ENCODE results near the gene TTC7B.

DNA sequence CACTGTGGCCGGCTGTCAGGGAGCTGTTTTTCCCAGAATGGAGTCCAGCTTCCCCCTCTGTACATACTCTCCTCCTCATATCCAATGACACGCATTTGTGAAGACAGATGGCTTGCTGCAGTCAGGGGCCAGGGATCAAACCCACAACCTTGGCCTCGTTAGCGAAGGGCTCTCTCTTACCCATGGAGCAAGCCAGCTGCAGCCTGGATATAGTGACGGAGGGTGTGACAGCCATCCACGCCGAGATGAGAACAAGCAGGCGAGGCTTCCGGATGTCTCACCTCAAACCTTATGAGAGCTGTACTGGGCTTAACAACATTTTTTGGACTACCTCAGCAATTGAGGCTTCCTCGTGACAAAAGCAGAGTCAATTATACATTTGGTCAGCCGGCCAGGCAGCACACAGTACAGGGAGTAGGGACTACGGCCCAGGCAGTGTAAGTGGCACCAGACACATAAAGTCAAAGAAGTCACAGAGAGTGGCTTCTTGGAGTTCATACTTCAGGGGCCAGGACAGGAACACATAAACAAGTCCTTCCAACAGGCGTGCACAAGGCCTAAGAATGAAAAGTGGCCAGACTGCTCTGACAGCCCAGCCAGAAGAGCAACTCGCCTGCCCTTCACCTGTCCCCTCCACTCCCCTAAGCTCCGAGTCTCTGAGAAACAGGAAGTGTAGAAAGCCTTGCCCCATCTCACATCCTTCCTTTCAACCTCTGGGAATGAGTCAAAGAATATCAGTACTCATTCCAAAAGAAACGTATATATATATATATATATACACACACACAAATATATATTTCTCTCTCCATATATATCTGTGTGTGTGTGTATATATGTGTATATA lies 115.1 kb downstream of the TTC7B start:
- no peak for TF ChIP-seq RAD21 (IDR thresholded peaks at IDR 0.05; ENCODE audit: low read depth)
- no peak for TF ChIP-seq YY1 (IDR thresholded peaks at IDR 0.05; ENCODE audit: low read depth)
- TF ChIP-seq FOXM1 (IDR thresholded peaks at IDR 0.05; ENCODE audit: borderline replicate concordance, low read depth), result no peak
- TF ChIP-seq, protein P1, sequence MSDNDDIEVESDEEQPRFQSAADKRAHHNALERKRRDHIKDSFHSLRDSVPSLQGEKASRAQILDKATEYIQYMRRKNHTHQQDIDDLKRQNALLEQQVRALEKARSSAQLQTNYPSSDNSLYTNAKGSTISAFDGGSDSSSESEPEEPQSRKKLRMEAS (IDR thresholded peaks at IDR 0.05), result no peak
- no peak for TF ChIP-seq TCF12 (IDR thresholded peaks at IDR 0.05; ENCODE audit: low read depth)
- TF ChIP-seq, protein P2, sequence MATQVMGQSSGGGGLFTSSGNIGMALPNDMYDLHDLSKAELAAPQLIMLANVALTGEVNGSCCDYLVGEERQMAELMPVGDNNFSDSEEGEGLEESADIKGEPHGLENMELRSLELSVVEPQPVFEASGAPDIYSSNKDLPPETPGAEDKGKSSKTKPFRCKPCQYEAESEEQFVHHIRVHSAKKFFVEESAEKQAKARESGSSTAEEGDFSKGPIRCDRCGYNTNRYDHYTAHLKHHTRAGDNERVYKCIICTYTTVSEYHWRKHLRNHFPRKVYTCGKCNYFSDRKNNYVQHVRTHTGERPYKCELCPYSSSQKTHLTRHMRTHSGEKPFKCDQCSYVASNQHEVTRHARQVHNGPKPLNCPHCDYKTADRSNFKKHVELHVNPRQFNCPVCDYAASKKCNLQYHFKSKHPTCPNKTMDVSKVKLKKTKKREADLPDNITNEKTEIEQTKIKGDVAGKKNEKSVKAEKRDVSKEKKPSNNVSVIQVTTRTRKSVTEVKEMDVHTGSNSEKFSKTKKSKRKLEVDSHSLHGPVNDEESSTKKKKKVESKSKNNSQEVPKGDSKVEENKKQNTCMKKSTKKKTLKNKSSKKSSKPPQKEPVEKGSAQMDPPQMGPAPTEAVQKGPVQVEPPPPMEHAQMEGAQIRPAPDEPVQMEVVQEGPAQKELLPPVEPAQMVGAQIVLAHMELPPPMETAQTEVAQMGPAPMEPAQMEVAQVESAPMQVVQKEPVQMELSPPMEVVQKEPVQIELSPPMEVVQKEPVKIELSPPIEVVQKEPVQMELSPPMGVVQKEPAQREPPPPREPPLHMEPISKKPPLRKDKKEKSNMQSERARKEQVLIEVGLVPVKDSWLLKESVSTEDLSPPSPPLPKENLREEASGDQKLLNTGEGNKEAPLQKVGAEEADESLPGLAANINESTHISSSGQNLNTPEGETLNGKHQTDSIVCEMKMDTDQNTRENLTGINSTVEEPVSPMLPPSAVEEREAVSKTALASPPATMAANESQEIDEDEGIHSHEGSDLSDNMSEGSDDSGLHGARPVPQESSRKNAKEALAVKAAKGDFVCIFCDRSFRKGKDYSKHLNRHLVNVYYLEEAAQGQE (IDR thresholded peaks at IDR 0.05; ENCODE audit: low read depth), result no peak
- no peak for TF ChIP-seq EGR1 (IDR thresholded peaks at IDR 0.05)
- TF ChIP-seq TEAD4 (IDR thresholded peaks at IDR 0.05), result no peak
- no peak for TF ChIP-seq EP300 (IDR thresholded peaks at IDR 0.05; ENCODE audit: borderline replicate concordance)
- TF ChIP-seq TAF1 (IDR thresholded peaks at IDR 0.05; ENCODE audit: low read depth), result no peak
- TF ChIP-seq NFIC (IDR thresholded peaks at IDR 0.05), result no peak
- TF ChIP-seq, protein P3, sequence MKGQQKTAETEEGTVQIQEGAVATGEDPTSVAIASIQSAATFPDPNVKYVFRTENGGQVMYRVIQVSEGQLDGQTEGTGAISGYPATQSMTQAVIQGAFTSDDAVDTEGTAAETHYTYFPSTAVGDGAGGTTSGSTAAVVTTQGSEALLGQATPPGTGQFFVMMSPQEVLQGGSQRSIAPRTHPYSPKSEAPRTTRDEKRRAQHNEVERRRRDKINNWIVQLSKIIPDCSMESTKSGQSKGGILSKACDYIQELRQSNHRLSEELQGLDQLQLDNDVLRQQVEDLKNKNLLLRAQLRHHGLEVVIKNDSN (IDR thresholded peaks at IDR 0.05), result no peak
- no peak for TF ChIP-seq CEBPB (IDR thresholded peaks at IDR 0.05)
- no peak for TF ChIP-seq CREB1 (IDR thresholded peaks at IDR 0.05; ENCODE audit: low read depth)
